ENCODE results near the gene TOB1.

- TF ChIP-seq CTCF (conservative IDR thresholded peaks at IDR 0.05; ENCODE audit: low read length) (no peak), EZH2phosphoT487 (IDR thresholded peaks at IDR 0.05; ENCODE audit: borderline replicate concordance, low read depth, low read length) (no peak)
Observed at GRCh38 chr17:50828508-50829170, 37.5 kb downstream of the TOB1 start.
